Measurements from ENCODE around the gene VPS26B.
A peak's percentile ranks its signal among the peaks of the same experiment; 100 is the strongest.

Gene VPS26B

GRCh38 chr11:134257101-134257500 lies 32.6 kb downstream of the VPS26B start:
- DNase-seq (ENCODE audit: low read depth in 2 of 2): no peak

- no peak for DNase-seq (ENCODE audit: low read depth in 2 of 2)
Observed at GRCh38 chr11:134258577-134258976, 34.1 kb downstream of the VPS26B start.

GRCh38 chr11:134260503-134260902 lies 36.0 kb downstream of the VPS26B start:
- no peak for DNase-seq (ENCODE audit: low read depth in 2 of 2)

GRCh38 chr11:134260983-134261382 lies 36.5 kb downstream of the VPS26B start:
- DNase-seq (ENCODE audit: low read depth in 2 of 2): no peak

GRCh38 chr11:134261626-134262488 lies 37.4 kb downstream of the VPS26B start:
- DNase-seq (ENCODE audit: low read depth in 2 of 2): no peak

- no peak for DNase-seq (ENCODE audit: low read depth in 2 of 2)
Observed at GRCh38 chr11:134264966-134265764, 40.7 kb downstream of the VPS26B start.

GRCh38 chr11:134266440-134266839 lies 42.0 kb downstream of the VPS26B start:
- no peak for DNase-seq (ENCODE audit: low read depth in 2 of 2)

GRCh38 chr11:134266841-134267251 lies 42.4 kb downstream of the VPS26B start:
- no peak for DNase-seq (ENCODE audit: low read depth in 2 of 2)

GRCh38 chr11:134267461-134267860 lies 43.0 kb downstream of the VPS26B start:
- no peak for DNase-seq (ENCODE audit: low read depth in 2 of 2)

GRCh38 chr11:134267966-134268365 lies 43.5 kb downstream of the VPS26B start:
- no peak for DNase-seq (ENCODE audit: low read depth in 2 of 2)

- no peak for DNase-seq (ENCODE audit: low read depth in 2 of 2)
Observed at GRCh38 chr11:134270250-134270714, 45.8 kb downstream of the VPS26B start.

- no peak for DNase-seq (ENCODE audit: low read depth in 2 of 2)
Observed at GRCh38 chr11:134271978-134272377, 47.5 kb downstream of the VPS26B start.

- DNase-seq (ENCODE audit: low read depth in 2 of 2): no peak
Observed at GRCh38 chr11:134272381-134273316, 48.2 kb downstream of the VPS26B start.

GRCh38 chr11:134273317-134273712 lies 48.8 kb downstream of the VPS26B start:
- DNase-seq (ENCODE audit: low read depth in 2 of 2): no peak

- no peak for DNase-seq (ENCODE audit: low read depth in 2 of 2)
Observed at GRCh38 chr11:134275188-134275533, 50.7 kb downstream of the VPS26B start.

GRCh38 chr11:134275534-134276395 lies 51.3 kb downstream of the VPS26B start, which contains the start of gene GLB1L3:
TSS of gene GLB1L3 (plus strand) at chr11:134276379. CDS start at chr11:134276741, 362 bp downstream.
- peak; percentile 69 to 75 for DNase-seq (ENCODE audit: low read depth in 2 of 2)

- no peak for DNase-seq (ENCODE audit: low read depth in 2 of 2)
Observed at GRCh38 chr11:134276396-134277182, 52.1 kb downstream of the VPS26B start.

GRCh38 chr11:134277183-134278001 lies 52.9 kb downstream of the VPS26B start:
- DNase-seq (ENCODE audit: low read depth in 2 of 2): no peak

GRCh38 chr11:134278356-134278755 lies 53.9 kb downstream of the VPS26B start:
- no peak for DNase-seq (ENCODE audit: low read depth in 2 of 2)
